Natural killer cell (primary cell): ENCODE results near the gene TTC34. TPM values are rescaled to one million over a fixed set of nuclear protein-coding genes. Genes with fewer than 3 reads are reported as not detected.
A peak's percentile ranks its signal among the peaks of the same experiment; 100 is the strongest.

Experiments used
- ATAC-seq, 3 donors: fragments of 150-1000 bp in 2 of 3; fragments of 200-7000 bp in 1 of 3; cut with Tn5 transposase; 1 replicate in 1 of 3; 2 replicates in 2 of 3; pipeline ENCODE4 v1.10.0; 2021; ENCODE audit warnings: mild to moderate bottlenecking in 2 of 3, moderate library complexity in 2 of 3
- DNase-seq, 2 donors: peaks; one replicate each; pipeline versions ENCODE4 v3.0.0 to v3.0.0-alpha.2; 2013 to 2021; ENCODE audit warnings: mixed read lengths in 1 of 2
- H3K27ac ChIP-seq: one replicate; pipeline ENCODE4 v1.5.1; 2013; ENCODE audit warnings: mild to moderate bottlenecking, low read length
- H3K27me3 ChIP-seq: one replicate; pipeline ENCODE4 v1.6.1; 2013; ENCODE audit warnings: low read length; ENCODE audit not compliant: control insufficient read depth, insufficient read depth
- H3K36me3 ChIP-seq: one replicate; pipeline ENCODE4 v1.6.1; 2013; ENCODE audit warnings: low read length; ENCODE audit not compliant: control insufficient read depth, insufficient read depth
- H3K4me1 ChIP-seq: one replicate; pipeline ENCODE4 v1.6.1; 2013; ENCODE audit warnings: low read length; ENCODE audit not compliant: control insufficient read depth, insufficient read depth
- H3K4me3 ChIP-seq: one replicate; pipeline ENCODE4 v1.5.1; 2013; ENCODE audit warnings: low read length
- H3K9me3 ChIP-seq: one replicate; pipeline ENCODE4 v1.6.1; 2013; ENCODE audit warnings: low read length; ENCODE audit not compliant: control insufficient read depth, insufficient read depth
- H3K27ac Mint-ChIP-seq, 2 donors: one replicate each; pipeline ENCODE4 v1.8.0; 2022; ENCODE audit warnings: mild to moderate bottlenecking in 2 of 2, mixed read lengths in 2 of 2, moderate library complexity in 1 of 2
- H3K27me3 Mint-ChIP-seq, 2 donors: one replicate each; pipeline ENCODE4 v1.8.0; 2022; ENCODE audit warnings: low read depth in 2 of 2, mixed read lengths in 2 of 2
- H3K36me3 Mint-ChIP-seq: one replicate; pipeline ENCODE4 v1.8.0; 2022; ENCODE audit warnings: mixed read lengths
- H3K4me1 Mint-ChIP-seq, 2 donors: one replicate each; pipeline ENCODE4 v1.8.0; 2022; ENCODE audit warnings: mixed read lengths in 2 of 2
- H3K4me3 Mint-ChIP-seq: one replicate; pipeline ENCODE4 v1.8.0; 2022; ENCODE audit warnings: mild to moderate bottlenecking, moderate library complexity, mixed read lengths
- H3K9me3 Mint-ChIP-seq, 2 donors: one replicate each; pipeline ENCODE4 v1.8.0; 2022; ENCODE audit warnings: mixed read lengths in 2 of 2
- WGBS: methylation state at CpG from one replicate; pipeline ENCODE4 v1.1.7; 2013; ENCODE audit warnings: missing lambda C conversion rate; ENCODE audit not compliant: insufficient coverage; 5-methylcytosine and 5-hydroxymethylcytosine counted together
- intact Hi-C: fragments of 100-400 bp; cut with micrococcal nuclease; formaldehyde crosslinking; loops from one replicate; pipeline ENCODE4 v1.14.2; 2022
- total RNA-seq, 4 donors: library from RNA; stranded (reverse); fragments of 120-200 nt in 1 of 4; gene quantifications; one replicate each; pipeline versions ENCODE4 v1.2.3 to v1.2.4, GENCODE V29; 2013 to 2022
- TF ChIP-seq, protein P1 (sequence below): fragments of 200-600 bp; IDR thresholded peaks from one replicate; pipeline ENCODE4 v1.8.0; 2022; ENCODE audit warnings: antibody characterized with exemption

The TTC34 gene
- total RNA-seq, 3 donors from 2014 or later (not counting 1 experiment from before 2014, with no cell fraction given) = 0.80 to 1.4 (median 1.2) TPM

DNA sequence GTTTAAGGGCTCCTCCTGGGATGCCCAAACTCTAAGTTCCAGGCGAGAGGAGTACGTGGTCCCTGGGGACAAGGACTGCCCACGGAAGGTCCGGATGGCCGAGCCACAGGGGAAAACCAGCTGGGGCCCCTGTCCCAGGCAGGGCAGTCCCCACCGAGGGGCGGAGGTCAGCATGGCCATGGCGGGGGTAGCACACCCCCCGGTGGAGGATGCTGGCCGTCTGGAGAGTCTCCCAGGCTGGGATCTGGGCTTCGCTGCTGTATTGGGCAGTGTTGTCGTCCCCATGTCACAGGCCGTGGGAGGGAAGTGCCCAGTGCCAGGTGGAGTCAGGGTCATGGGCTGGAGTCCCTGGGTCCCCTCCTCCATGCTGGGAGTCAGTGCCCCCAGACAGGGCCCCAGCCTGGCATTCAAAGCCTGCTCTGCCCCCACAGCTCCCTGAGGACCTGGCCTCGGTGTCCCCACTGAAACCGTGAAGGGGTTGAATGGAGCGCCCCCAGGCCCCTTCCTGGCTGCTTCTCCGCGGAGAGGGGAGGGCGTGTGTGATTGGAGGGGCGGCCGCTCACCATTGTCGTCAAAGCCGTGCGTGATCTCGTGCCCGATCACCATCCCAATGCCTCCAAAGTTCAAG lies 208.1 kb downstream of the TTC34 start:
- WGBS = 79% methylated on average over 26 of the region's 26 CpGs

DNA sequence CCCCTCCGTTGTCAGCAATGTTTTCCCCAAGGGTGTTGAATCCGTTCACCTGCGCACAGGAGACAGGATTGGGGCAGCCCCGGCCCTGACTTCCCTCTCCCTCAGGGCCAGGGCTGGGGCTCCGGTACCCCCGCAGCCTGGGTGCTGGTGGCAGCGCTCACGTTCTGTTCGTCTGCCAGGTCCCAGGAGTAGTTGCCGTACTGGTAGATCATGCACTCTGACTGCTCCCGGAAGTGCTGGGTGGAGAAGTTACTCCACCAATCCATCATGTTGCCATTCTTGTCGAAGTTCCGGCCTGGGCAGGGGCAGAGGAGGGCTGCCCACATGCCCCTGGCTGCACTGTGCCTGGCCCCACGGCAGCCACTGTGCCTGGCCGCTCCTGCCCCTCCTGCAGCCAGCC lies 208.8 kb downstream of the TTC34 start:
- peak in 1 of 2 donors; percentile 45 for DNase-seq
- 66% methylated on average over 15 of the region's 15 CpGs for WGBS
- H3K36me3 Mint-ChIP-seq = no peaks in the 10 kb centered on the region
- peaks cover 9% of the 10 kb centered on the region for H3K4me1 ChIP-seq
- no peak overlapping the region for H3K4me3 ChIP-seq
- H3K27ac Mint-ChIP-seq = peak overlapping the region in 1 of 2 donors; percentile 62
- ATAC-seq = no peak
- peaks cover 6% of the 10 kb centered on the region for H3K36me3 ChIP-seq
- no peak overlapping the region for H3K4me3 Mint-ChIP-seq
- H3K9me3 ChIP-seq = no peaks in the 10 kb centered on the region
- intact Hi-C loops = no loop called here
- H3K27me3 ChIP-seq = no peaks in the 10 kb centered on the region
- no peaks in the 10 kb centered on the region for H3K9me3 Mint-ChIP-seq
- H3K27ac ChIP-seq = no peak overlapping the region
- peaks cover 0 to under 1% of the 10 kb centered on the region in 2 donors for H3K27me3 Mint-ChIP-seq
- TF ChIP-seq, protein P1, sequence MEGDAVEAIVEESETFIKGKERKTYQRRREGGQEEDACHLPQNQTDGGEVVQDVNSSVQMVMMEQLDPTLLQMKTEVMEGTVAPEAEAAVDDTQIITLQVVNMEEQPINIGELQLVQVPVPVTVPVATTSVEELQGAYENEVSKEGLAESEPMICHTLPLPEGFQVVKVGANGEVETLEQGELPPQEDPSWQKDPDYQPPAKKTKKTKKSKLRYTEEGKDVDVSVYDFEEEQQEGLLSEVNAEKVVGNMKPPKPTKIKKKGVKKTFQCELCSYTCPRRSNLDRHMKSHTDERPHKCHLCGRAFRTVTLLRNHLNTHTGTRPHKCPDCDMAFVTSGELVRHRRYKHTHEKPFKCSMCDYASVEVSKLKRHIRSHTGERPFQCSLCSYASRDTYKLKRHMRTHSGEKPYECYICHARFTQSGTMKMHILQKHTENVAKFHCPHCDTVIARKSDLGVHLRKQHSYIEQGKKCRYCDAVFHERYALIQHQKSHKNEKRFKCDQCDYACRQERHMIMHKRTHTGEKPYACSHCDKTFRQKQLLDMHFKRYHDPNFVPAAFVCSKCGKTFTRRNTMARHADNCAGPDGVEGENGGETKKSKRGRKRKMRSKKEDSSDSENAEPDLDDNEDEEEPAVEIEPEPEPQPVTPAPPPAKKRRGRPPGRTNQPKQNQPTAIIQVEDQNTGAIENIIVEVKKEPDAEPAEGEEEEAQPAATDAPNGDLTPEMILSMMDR = no peak
- H3K4me1 Mint-ChIP-seq = peaks cover 0 to 10% of the 10 kb centered on the region in 2 donors

More for the DNA sequence above, 208.1 kb downstream of the TTC34 start:
- H3K4me1 Mint-ChIP-seq = peaks cover 0 to 13% of the 10 kb centered on the region in 2 donors
- intact Hi-C loops = no loop called here
- Histone ChIP-seq H3K36me3 (peaks cover 6% of the 10 kb centered on the region), H3K9me3 (no peaks in the 10 kb centered on the region), H3K27ac (no peak overlapping the region), H3K27me3 (no peaks in the 10 kb centered on the region), H3K4me1 (peaks cover 11% of the 10 kb centered on the region), H3K4me3 (no peak overlapping the region)
- ATAC-seq (no peak), DNase-seq (no peak)
- peak overlapping the region in 1 of 2 donors; percentile 62 for H3K27ac Mint-ChIP-seq
- H3K36me3 Mint-ChIP-seq = no peaks in the 10 kb centered on the region
- TF ChIP-seq, protein P1 = no peak
- peaks cover 3 to 4% of the 10 kb centered on the region in 2 donors for H3K27me3 Mint-ChIP-seq
- no peak overlapping the region for H3K4me3 Mint-ChIP-seq
- no peaks in the 10 kb centered on the region for H3K9me3 Mint-ChIP-seq

DNA sequence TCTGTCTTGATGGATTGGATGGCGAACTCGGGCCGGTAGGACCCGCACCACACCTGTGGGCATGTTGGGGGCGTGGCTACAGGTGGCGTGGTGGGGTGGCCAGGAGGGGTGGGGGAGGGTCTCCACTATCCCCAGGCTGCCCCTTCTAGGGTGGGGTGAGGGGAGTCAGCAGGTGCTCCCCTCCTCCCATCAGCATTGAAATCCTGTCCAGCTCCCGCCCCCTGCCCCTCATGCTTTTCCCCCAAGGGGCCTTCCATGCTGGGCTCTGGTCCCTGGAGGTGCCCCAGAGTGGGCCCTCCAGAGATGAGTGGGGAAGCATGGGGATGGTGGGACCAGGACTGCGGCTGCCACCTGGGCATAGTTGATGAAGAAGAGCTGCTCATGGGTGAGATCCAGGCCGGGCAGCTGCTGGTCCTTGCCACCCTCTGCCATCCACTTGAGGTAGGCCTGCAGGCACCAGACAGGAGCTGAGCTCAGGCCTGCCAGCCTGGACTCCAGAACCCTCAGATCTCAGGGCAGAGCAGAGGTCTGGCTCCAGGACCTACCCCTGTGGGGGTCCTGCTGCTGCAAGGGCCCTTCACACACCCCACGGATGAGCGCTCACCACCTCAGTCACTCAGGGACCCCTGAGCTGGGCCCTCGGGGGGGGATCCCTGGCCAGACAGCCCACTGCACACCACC lies 209.8 kb downstream of the TTC34 start:
- H3K4me3 ChIP-seq = no peak overlapping the region
- no peak overlapping the region for H3K27ac ChIP-seq
- 95% methylated on average over 8 of the region's 12 CpGs for WGBS
- intact Hi-C loops = no loop called here
- no peaks in the 10 kb centered on the region for H3K27me3 Mint-ChIP-seq
- ATAC-seq (no peak), DNase-seq (no peak)
- H3K4me1 Mint-ChIP-seq = peaks cover 0 to 9% of the 10 kb centered on the region in 2 donors
- H3K27ac Mint-ChIP-seq = no peak overlapping the region
- H3K9me3 ChIP-seq = no peaks in the 10 kb centered on the region
- TF ChIP-seq, protein P1 = no peak
- H3K9me3 Mint-ChIP-seq = no peaks in the 10 kb centered on the region
- H3K27me3 ChIP-seq = no peaks in the 10 kb centered on the region
- peaks cover 10% of the 10 kb centered on the region for H3K4me1 ChIP-seq
- no peaks in the 10 kb centered on the region for H3K36me3 Mint-ChIP-seq
- H3K36me3 ChIP-seq = peaks cover 6% of the 10 kb centered on the region
- H3K4me3 Mint-ChIP-seq = no peak overlapping the region
